SK-N-MC (cell line): ENCODE measurements around the gene PRPF6.
"Not testable (repeated sequence)": the region's sequence is repeated elsewhere in the genome, so short reads cannot be mapped to it uniquely, and the experiment has no call there.

Experiments used
- DNase-seq: peaks from one replicate; pipeline ENCODE4 v3.0.0-alpha.2; 2011; ENCODE audit warnings: low read depth, low spot score
- H3K27ac ChIP-seq: fragments of 200-600 bp; sonication (generic); 2 replicates; pipeline ENCODE4 v1.5.1; 2016; ENCODE audit warnings: mixed run types
- H3K36me3 ChIP-seq: fragments of 200-600 bp; sonication (generic); 2 replicates; pipeline ENCODE4 v1.6.1; 2017; ENCODE audit warnings: antibody characterized with exemption, low read length, mixed read lengths; ENCODE audit not compliant: insufficient read depth
- H3K4me3 ChIP-seq: fragments of 200-600 bp; sonication (generic); 2 replicates; pipeline ENCODE4 v1.5.1; 2016
- H3K9ac ChIP-seq: fragments of 200-600 bp; sonication (generic); 2 replicates; pipeline ENCODE4 v1.8.0; 2017; ENCODE audit warnings: mixed run types, mixed read lengths; ENCODE audit not compliant: insufficient read length
- H3K9me3 ChIP-seq: fragments of 200-600 bp; sonication (generic); 2 replicates; pipeline ENCODE4 v1.6.1; 2017; ENCODE audit warnings: low read depth, mild to moderate bottlenecking, antibody characterized with exemption, low read length, moderate library complexity, mixed read lengths
- EZH2 ChIP-seq: fragments of 200-600 bp; sonication (generic); IDR thresholded peaks from one replicate; pipeline ENCODE4 v1.6.1; 2017; ENCODE audit warnings: antibody characterized with exemption
- FOXP2 ChIP-seq: optimal IDR thresholded peaks from 2 replicates; pipeline ENCODE3; 2011; ENCODE audit warnings: mild to moderate bottlenecking, moderate library complexity; ENCODE audit not compliant: insufficient read depth; ENCODE audit errors: extremely low read length, control extremely low read depth
- POLR2AphosphoS5 ChIP-seq: IDR thresholded peaks from 2 replicates; pipeline ENCODE4 v1.6.1; 2012; ENCODE audit warnings: mild to moderate bottlenecking, low read depth, low read length, borderline replicate concordance

Gene PRPF6

GRCh38 chr20:63968136-63968927, 12.6 kb upstream of the PRPF6 start:
- Histone ChIP-seq H3K9me3 (no peaks in the 10 kb centered on the region), H3K9ac (peak overlapping the region; percentile 98), H3K36me3 (peaks cover 33% of the 10 kb centered on the region), H3K27ac (no peak overlapping the region; the same call in 1 of the 2 replicates), H3K4me3 (peak overlapping the region; percentile 91)
- DNase-seq: no peak
- TF ChIP-seq POLR2AphosphoS5 (no peak), EZH2 (no peak), FOXP2 (no peak)

GRCh38 chr20:63968928-63969760, 11.8 kb upstream of the PRPF6 start:
- Histone ChIP-seq H3K27ac (peak overlapping the region; percentile 71), H3K9me3 (no peaks in the 10 kb centered on the region)
- DNase-seq: no peak

GRCh38 chr20:63969838-63970713, 10.9 kb upstream of the PRPF6 start, which contains the start of gene ZNF512B:
Gene ZNF512B, minus strand, starts transcription at chr20:63969930. Its CDS starts 1,980 bp downstream, at chr20:63967950.
- no peak for DNase-seq
- no peaks in the 10 kb centered on the region for H3K9me3 ChIP-seq
- peaks cover 21% of the 10 kb centered on the region for H3K36me3 ChIP-seq
- H3K4me3 ChIP-seq: peak within 1 kb of the TSS; percentile 91
- peak within 1 kb of the TSS; percentile 98 for H3K9ac ChIP-seq
- TF ChIP-seq FOXP2: no peak
- no peak for TF ChIP-seq POLR2AphosphoS5
- TF ChIP-seq EZH2: no peak
- peak within 1 kb of the TSS; percentile 71 for H3K27ac ChIP-seq

More at GRCh38 chr20:63968928-63969760, 11.8 kb upstream of the PRPF6 start:
- peak overlapping the region; percentile 91 for H3K4me3 ChIP-seq
- H3K9ac ChIP-seq: peak overlapping the region; percentile 98
- TF ChIP-seq POLR2AphosphoS5 (no peak), EZH2 (no peak), FOXP2 (no peak)
- peaks cover 25% of the 10 kb centered on the region for H3K36me3 ChIP-seq

GRCh38 chr20:63970714-63971431, 10.1 kb upstream of the PRPF6 start:
- TF ChIP-seq POLR2AphosphoS5: no peak
- no peak for TF ChIP-seq EZH2
- no peak for TF ChIP-seq FOXP2
- Histone ChIP-seq H3K4me3 (peak overlapping the region; percentile 89; the same call in 1 of the 2 replicates), H3K9ac (no peak overlapping the region), H3K36me3 (peaks cover 21% of the 10 kb centered on the region), H3K27ac (no peak overlapping the region), H3K9me3 (no peaks in the 10 kb centered on the region)
- DNase-seq: no peak

GRCh38 chr20:63971960-63972311, 9.0 kb upstream of the PRPF6 start:
- not testable (repeated sequence) for H3K27ac ChIP-seq, H3K9ac ChIP-seq, H3K9me3 ChIP-seq, H3K4me3 ChIP-seq, DNase-seq
- peaks cover 11% of the 10 kb centered on the region; the same call in 1 of the 2 replicates for H3K36me3 ChIP-seq

- no peak for DNase-seq
- no peak overlapping the region for H3K9ac ChIP-seq
- H3K4me3 ChIP-seq: no peak overlapping the region
- no peak overlapping the region for H3K27ac ChIP-seq
- H3K36me3 ChIP-seq: peaks cover 5% of the 10 kb centered on the region; the same call in 1 of the 2 replicates
- H3K9me3 ChIP-seq: no peaks in the 10 kb centered on the region
- TF ChIP-seq EZH2 (no peak), POLR2AphosphoS5 (no peak), FOXP2 (no peak)
These were observed 8.4 kb upstream of the PRPF6 start for GRCh38 chr20:63972312-63973159.

GRCh38 chr20:63973160-63973479, 7.8 kb upstream of the PRPF6 start:
- Histone ChIP-seq H3K36me3 (no peaks in the 10 kb centered on the region), H3K9me3 (no peaks in the 10 kb centered on the region), H3K27ac (no peak overlapping the region), H3K9ac (no peak overlapping the region), H3K4me3 (no peak overlapping the region)
- TF ChIP-seq POLR2AphosphoS5 (no peak), EZH2 (no peak), FOXP2 (no peak)
- no peak for DNase-seq
